Thymus (tissue), 11 donors: ENCODE data around the gene CSH2. TPM values are rescaled to one million over a fixed set of nuclear protein-coding genes. Genes with fewer than 3 reads are reported as not detected.

Experiments
- DNase-seq, 9 donors: peaks; one replicate each; pipeline ENCODE4 v3.0.0-alpha.2; 2013; ENCODE audit warnings: low spot score in 9 of 9, low read depth in 6 of 9, missing footprints in 1 of 9
- H3K27ac ChIP-seq, 2 donors: one replicate each; pipeline ENCODE4 v1.5.1; 2013; ENCODE audit warnings: control low read depth in 1 of 2, low read depth in 1 of 2, low read length in 1 of 2, mild to moderate bottlenecking in 1 of 2, moderate library complexity in 1 of 2
- H3K27me3 ChIP-seq, 2 donors: one replicate each; pipeline ENCODE4 v1.5.1; 2013; ENCODE audit warnings: low read length in 1 of 2; ENCODE audit not compliant: control insufficient read depth in 2 of 2, insufficient read depth in 1 of 2
- H3K36me3 ChIP-seq, 2 donors: one replicate each; pipeline ENCODE4 v1.5.1; 2013; ENCODE audit warnings: low read length in 1 of 2, mild to moderate bottlenecking in 1 of 2, moderate library complexity in 1 of 2; ENCODE audit not compliant: control insufficient read depth in 2 of 2, insufficient read depth in 2 of 2
- H3K4me1 ChIP-seq, 2 donors: one replicate each; pipeline ENCODE4 v1.5.1; 2013; ENCODE audit warnings: low read length in 2 of 2; ENCODE audit not compliant: control insufficient read depth in 2 of 2, insufficient read depth in 2 of 2
- H3K4me3 ChIP-seq, 2 donors: one replicate each; pipeline ENCODE4 v1.5.1; 2013; ENCODE audit warnings: low read length in 2 of 2, control low read depth in 1 of 2, mild to moderate bottlenecking in 1 of 2
- H3K9me3 ChIP-seq, 2 donors: one replicate each; pipeline ENCODE4 v1.5.1; 2013; ENCODE audit warnings: low read length in 1 of 2, mild to moderate bottlenecking in 1 of 2; ENCODE audit not compliant: control insufficient read depth in 2 of 2, insufficient read depth in 1 of 2
- WGBS: extraction: QIAGEN DNeasy Blood & Tissue Kit; methylation state at CpG from one replicate; pipeline ENCODE4 v1.1.7; 2013; 5-methylcytosine and 5-hydroxymethylcytosine counted together
- polyA plus RNA-seq: library from polyadenylated mRNA; stranded (reverse); fragments of 200-250 nt; gene quantifications from one replicate; pipeline ENCODE4 v1.2.3, GENCODE V29; 2013
- total RNA-seq: library from RNA; stranded (reverse); fragments of 120-200 nt; gene quantifications from one replicate; pipeline ENCODE4 v1.2.4, GENCODE V29; 2013
- donor health status: healthy.

Gene CSH2
- total and polyA plus RNA-seq, 2 donors = 1.0 to 11.2 TPM

DNA sequence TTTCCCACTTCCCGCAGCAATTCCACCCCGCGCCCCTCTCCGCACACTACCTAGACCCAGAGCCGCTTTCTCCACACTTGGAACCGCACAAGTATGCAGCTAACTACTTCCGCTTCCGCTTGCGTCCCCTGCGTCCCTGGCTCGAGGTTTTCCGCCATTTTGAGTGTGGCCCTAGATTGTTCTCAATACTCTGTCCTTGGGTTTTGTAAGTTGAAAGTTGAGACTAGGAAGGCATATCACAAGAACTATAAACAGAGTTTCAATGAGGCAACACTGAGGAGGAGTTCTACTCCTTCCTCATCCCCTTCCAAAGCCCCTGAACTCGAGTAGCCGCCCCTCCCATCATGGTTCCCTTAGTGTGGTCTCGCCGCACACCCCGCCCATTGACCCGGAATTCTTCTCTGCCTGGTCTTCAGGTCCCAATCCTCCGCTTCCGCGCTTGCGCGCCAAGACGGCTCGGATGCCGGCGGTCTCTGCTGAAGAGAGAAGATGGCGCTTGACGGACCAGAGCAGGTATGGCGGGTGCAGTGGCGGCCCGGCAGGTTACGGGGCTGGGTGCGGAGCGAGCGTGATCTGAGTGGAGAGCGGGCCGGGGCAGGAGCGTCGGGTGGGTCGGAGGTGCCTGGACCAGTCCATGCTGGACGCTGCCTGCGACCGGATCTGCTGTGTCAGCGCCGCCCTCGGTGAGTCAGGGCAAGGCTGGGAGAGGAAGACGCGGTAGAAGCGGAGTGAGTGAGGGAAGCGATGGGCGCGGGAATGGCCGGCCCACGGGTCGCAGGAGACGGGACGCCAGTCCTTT, 46.3 kb downstream of the CSH2 start, which contains the start of the genes FTSJ3 and PSMC5:
Gene FTSJ3, minus strand, starts transcription at position 662 of the 799 bp plus-strand sequence. CDS start 761 bp downstream, outside the sequence.
Gene PSMC5, plus strand, starts transcription at position 430 of the 799 bp plus-strand sequence. Its CDS starts 60 bp downstream, at position 490.
- DNase-seq = peak; percentile 93 to 99 (median 96)
- peak within 1 kb of the TSS; percentile 72 to 86 for H3K4me3 ChIP-seq
- peaks cover 58 to 73% of the 10 kb centered on the region in 2 donors for H3K36me3 ChIP-seq
- H3K27me3 ChIP-seq = no peaks in the 10 kb centered on the region
- peaks cover 23 to 33% of the 10 kb centered on the region in 2 donors for H3K4me1 ChIP-seq
- peak within 1 kb of the TSS; percentile 82 to 88 for H3K27ac ChIP-seq
- no peaks in the 10 kb centered on the region for H3K9me3 ChIP-seq
- WGBS = under 1% methylated on average over 58 of the region's 58 CpGs

DNA sequence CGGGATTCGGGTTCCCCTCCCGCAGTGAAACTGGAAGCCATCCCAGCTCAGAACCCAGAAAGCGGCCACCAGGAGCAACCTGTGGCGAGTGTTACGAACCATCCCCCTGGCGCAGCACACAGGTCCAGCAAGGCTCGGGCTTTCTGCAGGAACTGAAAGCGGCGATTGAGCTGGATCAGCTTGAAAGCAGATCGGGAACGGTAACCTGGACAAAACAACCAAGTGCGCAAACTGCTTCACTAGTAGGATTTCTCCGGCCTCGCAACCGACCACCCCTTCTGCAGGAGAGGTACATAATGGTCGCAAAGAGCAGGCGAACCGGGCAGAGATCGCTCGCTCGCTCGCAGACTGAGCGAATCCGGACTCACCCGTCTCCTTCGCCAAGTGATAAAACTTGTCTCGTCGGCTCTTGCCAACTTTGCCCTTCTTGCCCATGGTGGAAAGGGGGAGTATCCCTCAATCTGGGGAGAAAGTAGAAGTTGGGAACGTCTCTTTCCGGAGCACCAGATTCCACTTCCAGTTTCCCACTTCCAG, 46.9 kb downstream of the CSH2 start:
- Histone ChIP-seq H3K36me3 (peaks cover 56 to 73% of the 10 kb centered on the region in 2 donors), H3K27ac (peak overlapping the region; percentile 82 to 88), H3K4me1 (peaks cover 23 to 29% of the 10 kb centered on the region in 2 donors), H3K4me3 (peak overlapping the region; percentile 72 to 86), H3K9me3 (no peaks in the 10 kb centered on the region), H3K27me3 (no peaks in the 10 kb centered on the region)
- DNase-seq = no peak
- under 1% methylated on average over 31 of the region's 31 CpGs for WGBS

DNA sequence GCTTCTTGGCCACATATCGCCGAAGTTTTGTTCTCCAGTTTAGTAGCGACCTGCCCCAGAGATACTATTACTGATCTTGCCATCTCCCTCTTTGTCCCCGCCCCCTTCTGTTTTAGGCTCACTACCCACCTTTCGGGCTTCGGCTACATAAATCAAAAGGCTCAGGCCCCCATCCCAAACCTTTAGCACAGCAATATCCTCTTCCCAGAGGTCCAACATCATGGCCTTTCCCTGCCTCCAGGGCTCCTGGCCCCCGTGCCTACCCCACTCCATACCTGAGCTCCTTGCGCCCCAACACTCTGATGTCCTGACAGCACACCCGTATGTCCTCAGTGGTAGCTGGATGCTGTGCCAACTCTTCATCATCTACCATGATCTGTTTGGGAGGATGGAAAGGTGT, 49.1 kb downstream of the CSH2 start:
- no peak overlapping the region for H3K4me3 ChIP-seq
- H3K27ac ChIP-seq = no peak overlapping the region
- H3K4me1 ChIP-seq = peaks cover 21 to 23% of the 10 kb centered on the region in 2 donors
- no peak for DNase-seq
- peaks cover 56 to 73% of the 10 kb centered on the region in 2 donors for H3K36me3 ChIP-seq
- WGBS = 99% methylated on average over 9 of the region's 9 CpGs
- no peaks in the 10 kb centered on the region for H3K27me3 ChIP-seq
- no peaks in the 10 kb centered on the region for H3K9me3 ChIP-seq

DNA sequence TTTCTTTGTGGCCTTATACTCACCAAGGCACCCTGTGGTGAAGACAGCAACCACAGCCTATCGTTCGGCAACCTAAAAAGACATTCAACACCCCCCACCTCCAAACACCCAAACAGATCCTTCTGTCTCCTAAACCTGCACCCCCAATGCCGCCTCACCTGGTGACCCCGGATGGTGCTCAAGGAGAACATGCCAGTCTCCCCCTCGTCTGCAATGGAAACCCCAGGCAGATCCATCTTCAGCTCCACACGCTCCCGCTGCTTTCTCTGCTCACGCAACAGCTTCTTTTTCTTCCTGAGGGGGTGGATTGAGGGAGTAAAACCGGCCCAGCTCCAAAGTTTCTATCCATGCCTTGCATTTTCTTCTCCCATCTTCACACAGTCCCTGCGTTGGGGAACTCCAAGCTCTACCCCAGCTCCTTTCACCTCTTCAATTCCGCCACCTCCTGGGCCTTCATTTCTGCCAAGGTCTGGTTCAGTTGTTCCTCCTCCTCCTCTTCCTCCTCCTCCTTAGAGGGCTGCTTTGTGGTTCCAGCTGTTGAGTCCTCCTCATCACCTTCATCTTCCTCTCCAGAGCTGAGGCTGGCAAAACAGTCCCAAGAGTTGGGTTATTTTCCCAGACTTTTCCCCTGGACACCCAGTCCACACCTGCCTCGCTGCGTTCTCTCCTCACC, 49.7 kb downstream of the CSH2 start:
- no peak overlapping the region for H3K27ac ChIP-seq
- H3K36me3 ChIP-seq = peaks cover 57 to 73% of the 10 kb centered on the region in 2 donors
- H3K4me1 ChIP-seq = peaks cover 17 to 23% of the 10 kb centered on the region in 2 donors
- DNase-seq = no peak
- no peaks in the 10 kb centered on the region for H3K9me3 ChIP-seq
- no peaks in the 10 kb centered on the region for H3K27me3 ChIP-seq
- 98% methylated on average over 13 of the region's 13 CpGs for WGBS
- H3K4me3 ChIP-seq = no peak overlapping the region

DNA sequence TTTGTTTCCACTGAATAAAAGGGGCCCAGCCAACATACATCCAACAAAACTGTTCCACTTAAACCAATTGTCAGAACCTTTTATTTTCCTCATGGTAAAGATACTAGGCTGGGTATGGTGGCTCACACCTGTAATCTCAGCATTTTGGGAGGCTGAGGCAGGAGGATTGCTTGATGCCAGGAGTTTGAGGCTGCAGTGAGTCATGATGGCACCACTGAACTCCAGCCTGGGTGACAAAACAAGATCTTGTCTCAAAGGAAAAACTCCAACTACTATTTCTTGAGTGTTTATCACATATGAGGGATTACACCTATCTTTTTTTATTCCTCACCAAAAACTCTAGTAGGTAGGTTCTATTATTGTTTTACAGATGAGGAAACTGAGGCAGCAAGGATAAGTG, 50.9 kb downstream of the CSH2 start:
- Histone ChIP-seq H3K27me3 (no peaks in the 10 kb centered on the region), H3K36me3 (peaks cover 69 to 80% of the 10 kb centered on the region in 2 donors), H3K4me1 (peaks cover 8 to 12% of the 10 kb centered on the region in 2 donors), H3K27ac (no peak overlapping the region), H3K9me3 (no peaks in the 10 kb centered on the region), H3K4me3 (no peak overlapping the region)
- DNase-seq = no peak

Other genes starting within 250 kb of the CSH2 start
- gene LIMD2, start 173.6 kb downstream of the CSH2 start, total RNA-seq = 202 TPM
- 309 TPM for gene LIMD2, start 173.6 kb downstream of the CSH2 start, polyA plus RNA-seq
- gene STRADA, start 131.9 kb downstream of the CSH2 start, total RNA-seq = 13.4 TPM
- gene STRADA, start 131.9 kb downstream of the CSH2 start, polyA plus RNA-seq = 32.2 TPM
- 34.7 TPM for gene CCDC47, start 100.1 kb downstream of the CSH2 start, total RNA-seq
- gene CCDC47, start 100.1 kb downstream of the CSH2 start, polyA plus RNA-seq = 25.9 TPM
- gene DDX42, start 99.5 kb downstream of the CSH2 start, total RNA-seq = 58.9 TPM
- 92.8 TPM for gene DDX42, start 99.5 kb downstream of the CSH2 start, polyA plus RNA-seq
- gene PSMC5, start 46.2 kb downstream of the CSH2 start, total RNA-seq = 31.7 TPM
- gene PSMC5, start 46.2 kb downstream of the CSH2 start, polyA plus RNA-seq = 179 TPM
- 32.9 TPM for gene FTSJ3, start 46.0 kb downstream of the CSH2 start, total RNA-seq
- gene FTSJ3, start 46.0 kb downstream of the CSH2 start, polyA plus RNA-seq = 21.0 TPM
- 72.1 TPM for gene SMARCD2, start 31.0 kb downstream of the CSH2 start, total RNA-seq
- gene SMARCD2, start 31.0 kb downstream of the CSH2 start, polyA plus RNA-seq = 68.9 TPM
- 0.24 TPM for gene GH2, start 8.3 kb upstream of the CSH2 start, total RNA-seq
- gene GH2, start 8.3 kb upstream of the CSH2 start, polyA plus RNA-seq = 1.2 TPM
- gene CSH1, start 22.9 kb upstream of the CSH2 start, total RNA-seq = 2.3 TPM
- 11.6 TPM for gene CSH1, start 22.9 kb upstream of the CSH2 start, polyA plus RNA-seq
- gene CSHL1, start 37.6 kb upstream of the CSH2 start, total RNA-seq = 0.24 TPM
- 1.3 TPM for gene CSHL1, start 37.6 kb upstream of the CSH2 start, polyA plus RNA-seq
- 0.33 TPM for gene GH1, start 45.2 kb upstream of the CSH2 start, total RNA-seq
- 3.1 TPM for gene GH1, start 45.2 kb upstream of the CSH2 start, polyA plus RNA-seq
- gene CD79B, start 58.7 kb upstream of the CSH2 start, total RNA-seq = 19.5 TPM
- 34.1 TPM for gene CD79B, start 58.7 kb upstream of the CSH2 start, polyA plus RNA-seq
- 0.19 TPM for gene SCN4A, start 99.2 kb upstream of the CSH2 start, total RNA-seq
- 0.46 TPM for gene SCN4A, start 99.2 kb upstream of the CSH2 start, polyA plus RNA-seq
- gene PRR29, start 124.7 kb upstream of the CSH2 start, total RNA-seq = 0.28 TPM
- 0.43 TPM for gene PRR29, start 124.7 kb upstream of the CSH2 start, polyA plus RNA-seq
- gene ICAM2, start 147.0 kb upstream of the CSH2 start, total RNA-seq = 53.9 TPM
- 38.6 TPM for gene ICAM2, start 147.0 kb upstream of the CSH2 start, polyA plus RNA-seq